A549 (cell line): ENCODE data around the gene CNGA1. TPM values are rescaled to one million over a fixed set of nuclear protein-coding genes. Genes with fewer than 3 reads are reported as not detected.

ENCODE experiments used
- ATAC-seq, 2 experiments: fragments of 200-7000 bp in 1 of 2; fragments of >200 bp in 1 of 2; cut with Nextera tagmentation in 1 of 2; cut with Tn5 transposase in 1 of 2; 3 replicates each; pipeline versions ENCODE4 v1.8.0 to v1.9.1; 2018 to 2020; ENCODE audit warnings: mild to moderate bottlenecking in 1 of 2, moderate library complexity in 1 of 2
- CTCF ChIA-PET: fragments of 300-600 bp; sonication (Branson Sonifier 250); formaldehyde crosslinking; extraction: SDS; loops from one replicate; lab custom pipeline; 2021; ENCODE audit warnings: antibody characterized with exemption, inconsistent platforms; lab: Yijun Ruan, JAX
- POLR2A ChIA-PET: fragments of 350-600 bp; formaldehyde crosslinking; extraction: SDS; loops from one replicate; lab custom pipeline; 2021; ENCODE audit warnings: antibody characterized with exemption, inconsistent platforms; lab: Yijun Ruan, JAX
- DNase-seq, 2 experiments: peaks; one replicate each; pipeline versions ENCODE4 v3.0.0 to v3.0.0-alpha.2; 2011 to 2016; ENCODE audit warnings: low read depth in 1 of 2, low spot score in 1 of 2
- FAIRE-seq: peaks from 2 replicates; lab custom pipeline; 2011; peaks lifted over from hg19 to GRCh38; lab: Jason Lieb, UNC
- H3K27ac ChIP-seq, 2 experiments: fragments of >200 bp; sonication (Bioruptor Twin); formaldehyde crosslinking; 3 replicates each; pipeline ENCODE4 v1.5.1; 2016 to 2017
- H3K4me1 ChIP-seq: fragments of >200 bp; sonication (Bioruptor Twin); formaldehyde crosslinking; 3 replicates; pipeline ENCODE4 v1.6.1; 2016
- H3K4me2 ChIP-seq: fragments of >200 bp; sonication (Bioruptor Twin); formaldehyde crosslinking; 3 replicates; pipeline ENCODE4 v1.6.1; 2016
- H3K4me3 ChIP-seq: fragments of >200 bp; sonication (Bioruptor Twin); formaldehyde crosslinking; 3 replicates; pipeline ENCODE4 v1.5.1; 2016
- H3K9me3 ChIP-seq: fragments of >200 bp; sonication (Bioruptor Twin); formaldehyde crosslinking; 3 replicates; pipeline ENCODE4 v1.6.1; 2016
- ATOH8 ChIP-seq: fragments of 250-450 bp; sonication (Bioruptor Pico); IDR thresholded peaks from 2 replicates; pipeline ENCODE4 v1.5.0; 2020; ENCODE audit warnings: low read depth, mild to moderate bottlenecking, moderate library complexity
- BHLHE40 ChIP-seq: IDR thresholded peaks from 2 replicates; pipeline ENCODE4 v1.6.1; 2012; ENCODE audit warnings: low read depth, low read length, inconsistent platforms
- CBX2 ChIP-seq: fragments of 200-600 bp; sonication (generic); IDR thresholded peaks from 2 replicates; pipeline ENCODE4 v1.6.1; 2016; ENCODE audit warnings: low read depth, mild to moderate bottlenecking, borderline replicate concordance
- CEBPB ChIP-seq, 2 experiments: fragments of >200 bp in 1 of 2; sonication (Bioruptor Twin) in 1 of 2; formaldehyde crosslinking in 1 of 2; IDR thresholded peaks; 2 replicates each; pipeline ENCODE4 v1.6.1; 2012 to 2016
- CHD2 ChIP-seq: fragments of 150-350 bp; IDR thresholded peaks from 2 replicates; pipeline ENCODE4 v1.6.1; 2014; ENCODE audit warnings: low read length; ENCODE audit not compliant: partially characterized antibody
- CHD4 ChIP-seq: fragments of 200-600 bp; sonication (generic); IDR thresholded peaks from 2 replicates; pipeline ENCODE4 v1.6.1; 2016; ENCODE audit warnings: antibody characterized with exemption, mild to moderate bottlenecking, borderline replicate concordance
- EHF ChIP-seq: fragments of 250-450 bp; sonication (Bioruptor Pico); IDR thresholded peaks from 2 replicates; pipeline ENCODE4 v1.5.0; 2020; ENCODE audit warnings: mild to moderate bottlenecking
- ESRRA ChIP-seq: fragments of 150-350 bp; IDR thresholded peaks from 2 replicates; pipeline ENCODE4 v1.6.1; 2014; ENCODE audit warnings: mild to moderate bottlenecking, low read length, borderline replicate concordance
- FOSL2 ChIP-seq, 2 experiments: fragments of 450-650 bp in 1 of 2; fragments of >200 bp in 1 of 2; sonication (Bioruptor Twin) in 1 of 2; formaldehyde crosslinking; IDR thresholded peaks; 2 replicates each; pipeline versions ENCODE4 v1.5.0 to v1.6.1; 2016 to 2020; ENCODE audit warnings: mild to moderate bottlenecking in 1 of 2, moderate library complexity in 1 of 2
- FOXS1 ChIP-seq: fragments of 250-450 bp; sonication (Bioruptor Pico); IDR thresholded peaks from 2 replicates; pipeline ENCODE4 v1.5.0; 2020; ENCODE audit warnings: mild to moderate bottlenecking, moderate library complexity
- GATA3 ChIP-seq: IDR thresholded peaks from 2 replicates; pipeline ENCODE4 v1.6.1; 2012; ENCODE audit warnings: borderline replicate concordance
- HDAC2 ChIP-seq: fragments of 200-600 bp; sonication (generic); IDR thresholded peaks from 2 replicates; pipeline ENCODE4 v1.6.1; 2016
- HEYL ChIP-seq: fragments of 250-450 bp; sonication (Bioruptor Pico); IDR thresholded peaks from 2 replicates; pipeline ENCODE4 v1.8.0; 2021; ENCODE audit warnings: mild to moderate bottlenecking, moderate library complexity
- HMGXB4 ChIP-seq: fragments of 250-450 bp; sonication (Bioruptor Pico); IDR thresholded peaks from 2 replicates; pipeline ENCODE4 v1.5.0; 2021; ENCODE audit warnings: mild to moderate bottlenecking, moderate library complexity, borderline replicate concordance
- HOXB13 ChIP-seq: fragments of 250-450 bp; sonication (Bioruptor Pico); IDR thresholded peaks from 2 replicates; pipeline ENCODE4 v1.5.0; 2020; ENCODE audit warnings: low read depth, mild to moderate bottlenecking, moderate library complexity
- JUN ChIP-seq, 2 experiments: fragments of >200 bp; sonication (Bioruptor Twin); formaldehyde crosslinking; IDR thresholded peaks; 2 replicates in 1 of 2; 3 replicates in 1 of 2; pipeline ENCODE4 v1.6.1; 2016 to 2017
- KDM1A ChIP-seq: fragments of 200-600 bp; sonication (generic); IDR thresholded peaks from 2 replicates; pipeline ENCODE4 v1.6.1; 2016; ENCODE audit warnings: low read depth, mild to moderate bottlenecking
- KDM5A ChIP-seq: fragments of 200-600 bp; sonication (generic); IDR thresholded peaks from 2 replicates; pipeline ENCODE4 v1.6.1; 2016; ENCODE audit warnings: antibody characterized with exemption, mild to moderate bottlenecking
- MAZ ChIP-seq: fragments of 150-350 bp; IDR thresholded peaks from 2 replicates; pipeline ENCODE4 v1.6.1; 2014; ENCODE audit warnings: antibody characterized with exemption, low read depth, low read length, borderline replicate concordance
- MYC ChIP-seq: IDR thresholded peaks from 2 replicates; pipeline ENCODE4 v1.6.1; 2012; ENCODE audit warnings: mild to moderate bottlenecking, inconsistent platforms, low read length, improper control_type of control experiment, borderline replicate concordance
- NFE2L2 ChIP-seq: fragments of 150-350 bp; conservative IDR thresholded peaks from 2 replicates; pipeline ENCODE4 v1.6.1; 2014; ENCODE audit warnings: low read length
- NPAS2 ChIP-seq: fragments of 250-450 bp; sonication (Bioruptor Pico); IDR thresholded peaks from 2 replicates; pipeline ENCODE4 v1.8.0; 2022; ENCODE audit warnings: mild to moderate bottlenecking, moderate library complexity, borderline replicate concordance
- NR3C1 ChIP-seq: fragments of >200 bp; sonication (Bioruptor Twin); formaldehyde crosslinking; IDR thresholded peaks from 3 replicates; pipeline ENCODE4 v1.6.1; 2017
- PHF8 ChIP-seq: fragments of 200-600 bp; sonication (generic); IDR thresholded peaks from 2 replicates; pipeline ENCODE4 v1.6.1; 2016; ENCODE audit warnings: low read depth, mild to moderate bottlenecking, antibody characterized with exemption, moderate library complexity, borderline replicate concordance
- POLR2A ChIP-seq: IDR thresholded peaks from 2 replicates; pipeline ENCODE4 v1.6.1; 2012; ENCODE audit warnings: mild to moderate bottlenecking, low read length
- POLR2AphosphoS2 ChIP-seq: conservative IDR thresholded peaks from 2 replicates; pipeline ENCODE4 v1.6.1; 2012; ENCODE audit warnings: low read length, improper control_type of control experiment, inconsistent platforms
- RAD21 ChIP-seq, 2 experiments: fragments of >200 bp in 1 of 2; sonication (Bioruptor Twin) in 1 of 2; formaldehyde crosslinking in 1 of 2; IDR thresholded peaks in 1 of 2; conservative IDR thresholded peaks in 1 of 2; 2 replicates in 1 of 2; 3 replicates in 1 of 2; pipeline ENCODE4 v1.6.1; 2012 to 2018; ENCODE audit warnings: inconsistent platforms in 1 of 2
- RCOR1 ChIP-seq: fragments of 150-350 bp; IDR thresholded peaks from 2 replicates; pipeline ENCODE4 v1.6.1; 2014; ENCODE audit warnings: antibody characterized with exemption, low read length, low read depth
- REST ChIP-seq: fragments of 200-600 bp; sonication (generic); IDR thresholded peaks from 2 replicates; pipeline ENCODE4 v1.6.1; 2016; ENCODE audit warnings: antibody characterized with exemption, mild to moderate bottlenecking, moderate library complexity
- SMC3 ChIP-seq: fragments of >200 bp; sonication (Bioruptor Twin); formaldehyde crosslinking; IDR thresholded peaks from 3 replicates; pipeline ENCODE4 v1.6.1; 2018; ENCODE audit warnings: inconsistent platforms
- ZSCAN20 ChIP-seq: fragments of 250-450 bp; sonication (Bioruptor Pico); IDR thresholded peaks from 2 replicates; pipeline ENCODE4 v1.8.0; 2022; ENCODE audit warnings: mild to moderate bottlenecking, moderate library complexity
- WGBS: methylation state at CpG from one replicate; pipeline ENCODE4 v1.1.6; 2017; ENCODE audit errors: missing lambda C conversion rate; 5-methylcytosine and 5-hydroxymethylcytosine counted together
- polyA plus RNA-seq, 4 experiments: library from polyadenylated mRNA; depleted of rRNA in 3 of 4; stranded (reverse); fragments of >200 nt; fragmentation: RNase III in 1 of 4; extraction: RNeasy Plus Mini Kit Qiagen cat#74134 plus additional on column Dnase treatment in 1 of 4; gene quantifications; 2 replicates in 3 of 4; 3 replicates in 1 of 4; pipeline ENCODE4 v1.2.3, GENCODE V29; 2011 to 2017

CNGA1 gene
- polyA plus RNA-seq, 2 of the 4 experiments (the other 2 are of a cell fraction) = 0.12 TPM; not detected in 1

GRCh38 chr4:47913861-47914219, 102.6 kb downstream of the CNGA1 start:
- H3K4me2 ChIP-seq = peak overlapping the region; percentile 92
- under 1% methylated on average over 21 of the region's 29 CpGs for WGBS
- DNase-seq (peak; percentile 6 to 7), FAIRE-seq (no peak), ATAC-seq (peak; percentile 67 to 73)
- H3K4me1 ChIP-seq = 0 out of 3 replicates have a peak, but pooled peaks cover 3% of the 10 kb centered on the region
- CTCF ChIA-PET = interaction anchor here (1.5 kb wide), 1 partner anchor 72 kb away, joined by 4 read pairs; no protein-coding TSS in a partner anchor
- POLR2A ChIA-PET = interaction anchor here (0.6 to 0.9 kb wide), 3 partner anchors 20 to 219 kb away, joined by 3 to 4 read pairs (median 3); no protein-coding TSS in a partner anchor
- peak overlapping the region; percentile 94 for H3K4me3 ChIP-seq
- H3K9me3 ChIP-seq = no peaks in the 10 kb centered on the region
- peak overlapping the region; percentile 91 to 92 for H3K27ac ChIP-seq
- no peak for TF ChIP-seq ZSCAN20
- no peak for TF ChIP-seq HMGXB4
- no peak for TF ChIP-seq ESRRA
- no peak for TF ChIP-seq HOXB13
- no peak; the same call in 1 of the 2 replicates for TF ChIP-seq PHF8
- TF ChIP-seq HDAC2 = no peak
- no peak for TF ChIP-seq NFE2L2
- 0 out of 2 replicates have a peak, but pooled peaks have one; percentile 31 for TF ChIP-seq KDM5A
- TF ChIP-seq KDM1A = no peak
- no peak for TF ChIP-seq POLR2AphosphoS2
- 0 out of 2 replicates have a peak, but pooled peaks have one; percentile 47 for TF ChIP-seq MYC
- no peak for TF ChIP-seq JUN (IDR thresholded peaks at IDR 0.05)
- no peak for TF ChIP-seq CBX2
- peak; percentile 26; the same call in 1 of the 2 replicates for TF ChIP-seq POLR2A
- TF ChIP-seq FOSL2 (IDR thresholded peaks at IDR 0.05) = no peak
- TF ChIP-seq FOSL2 (CRISPR knock-in tag; IDR thresholded peaks at IDR 0.05) = no peak
- no peak for TF ChIP-seq NR3C1
- TF ChIP-seq FOXS1 = no peak
- no peak for TF ChIP-seq REST
- TF ChIP-seq MAZ = no peak
- no peak for TF ChIP-seq BHLHE40
- no peak for TF ChIP-seq EHF (CRISPR knock-in tag)
- no peak for TF ChIP-seq ATOH8 (CRISPR knock-in tag)

GRCh38 chr4:47913330-47913729, 103.2 kb downstream of the CNGA1 start:
- no peaks in the 10 kb centered on the region for H3K9me3 ChIP-seq
- peak overlapping the region; percentile 91 to 92 for H3K27ac ChIP-seq
- ATAC-seq (no peak), FAIRE-seq (no peak), DNase-seq (no peak)
- H3K4me2 ChIP-seq = peak overlapping the region; percentile 92
- ChIA-PET CTCF (interaction anchor here (1.5 kb wide), 1 partner anchor 71 kb away, joined by 4 read pairs; no protein-coding TSS in a partner anchor), POLR2A (interaction anchor here (0.6 to 0.9 kb wide), 2 partner anchors 20 to 77 kb away, joined by 3 read pairs; no protein-coding TSS in a partner anchor)
- 0 out of 3 replicates have a peak, but pooled peaks cover 3% of the 10 kb centered on the region for H3K4me1 ChIP-seq
- TF ChIP-seq RCOR1 = no peak
- no peak for TF ChIP-seq GATA3
- TF ChIP-seq RAD21 (conservative IDR thresholded peaks at IDR 0.05 in 1 of 2, IDR thresholded peaks at IDR 0.05 in 1 of 2) = no peak
- no peak for TF ChIP-seq NPAS2 (CRISPR knock-in tag)
- TF ChIP-seq CEBPB (IDR thresholded peaks at IDR 0.05) = no peak
- no peak for TF ChIP-seq HEYL (CRISPR knock-in tag)
- no peak for TF ChIP-seq CHD2
- no peak for TF ChIP-seq CHD4
- TF ChIP-seq SMC3 = no peak
- H3K4me3 ChIP-seq = peak overlapping the region; percentile 94
- WGBS = 24% methylated on average over 4 of the region's 4 CpGs
